Nephron progenitor cell (in vitro differentiated cells): ENCODE data around the gene GPR52.

ENCODE experiments used
- DNase-seq: peaks from one replicate; pipeline ENCODE4 v3.0.0; 2021
- H3K27ac Mint-ChIP-seq: 2 replicates; pipeline ENCODE4 v1.8.0; 2021; ENCODE audit warnings: mild to moderate bottlenecking, moderate library complexity, mixed read lengths
- H3K27me3 Mint-ChIP-seq: 2 replicates; pipeline ENCODE4 v1.8.0; 2021; ENCODE audit warnings: mild to moderate bottlenecking, low read depth, mixed read lengths; ENCODE audit not compliant: poor library complexity
- H3K36me3 Mint-ChIP-seq: 2 replicates; pipeline ENCODE4 v1.8.0; 2021; ENCODE audit warnings: low read depth, mixed read lengths
- H3K4me1 Mint-ChIP-seq: 2 replicates; pipeline ENCODE4 v1.8.0; 2021; ENCODE audit warnings: mixed read lengths
- H3K4me3 Mint-ChIP-seq: 2 replicates; pipeline ENCODE4 v1.8.0; 2021; ENCODE audit warnings: mild to moderate bottlenecking, moderate library complexity, mixed read lengths
- H3K9me3 Mint-ChIP-seq: 2 replicates; pipeline ENCODE4 v1.8.0; 2021; ENCODE audit warnings: mild to moderate bottlenecking, moderate library complexity, mixed read lengths
- CTCF ChIP-seq: fragments of 200-600 bp; sonication (generic); IDR thresholded peaks from 2 replicates; pipeline ENCODE4 v1.5.0; 2021; ENCODE audit warnings: antibody characterized with exemption

GPR52 gene

DNA sequence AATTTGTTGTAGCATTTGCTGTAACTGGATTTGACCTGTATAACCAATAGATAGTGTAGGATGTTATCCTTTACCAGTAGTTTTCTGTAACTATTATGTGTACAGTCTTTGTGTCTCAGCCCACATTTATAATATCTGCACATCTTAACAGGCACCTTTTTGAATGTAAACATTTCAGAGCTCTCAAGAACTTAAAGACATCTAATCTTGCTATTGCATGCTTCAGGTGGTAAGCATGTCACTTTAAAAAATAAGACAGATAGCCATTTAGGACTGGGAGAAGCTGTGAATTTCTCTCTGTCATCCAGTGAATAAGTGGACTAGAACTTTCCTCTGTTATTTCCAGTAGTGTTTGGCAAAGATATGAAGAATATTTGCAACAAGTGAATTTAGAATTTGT is 22.6 kb upstream of the GPR52 start:
- Mint-ChIP-seq H3K27me3 (no peaks in the 10 kb centered on the region), H3K36me3 (no peaks in the 10 kb centered on the region), H3K9me3 (no peaks in the 10 kb centered on the region), H3K4me1 (no peaks in the 10 kb centered on the region), H3K4me3 (no peak overlapping the region), H3K27ac (no peak overlapping the region)
- DNase-seq = no peak
- TF ChIP-seq CTCF = no peak

DNA sequence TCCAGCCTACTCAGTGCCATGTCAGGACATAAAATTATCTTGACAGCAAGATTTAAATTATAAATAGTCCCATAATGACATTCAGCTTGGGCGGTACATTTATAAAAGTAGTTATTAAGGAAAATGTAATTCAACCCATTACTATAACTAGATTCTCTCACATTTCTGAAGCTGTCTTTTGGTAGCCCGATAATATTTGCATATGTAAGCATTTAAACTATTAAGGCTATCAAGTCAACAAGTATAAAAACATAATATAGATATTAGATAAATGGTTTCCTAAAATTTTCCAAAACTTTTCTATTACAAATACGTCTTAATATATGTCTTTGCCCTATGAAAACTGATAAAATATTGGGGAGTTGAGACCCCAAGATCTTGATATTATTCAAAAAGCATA is 21.6 kb upstream of the GPR52 start:
- H3K27me3 Mint-ChIP-seq = no peaks in the 10 kb centered on the region
- DNase-seq = no peak
- H3K36me3 Mint-ChIP-seq = no peaks in the 10 kb centered on the region
- no peak overlapping the region for H3K4me3 Mint-ChIP-seq
- H3K4me1 Mint-ChIP-seq = no peaks in the 10 kb centered on the region
- H3K9me3 Mint-ChIP-seq = no peaks in the 10 kb centered on the region
- no peak overlapping the region for H3K27ac Mint-ChIP-seq
- no peak for TF ChIP-seq CTCF

DNA sequence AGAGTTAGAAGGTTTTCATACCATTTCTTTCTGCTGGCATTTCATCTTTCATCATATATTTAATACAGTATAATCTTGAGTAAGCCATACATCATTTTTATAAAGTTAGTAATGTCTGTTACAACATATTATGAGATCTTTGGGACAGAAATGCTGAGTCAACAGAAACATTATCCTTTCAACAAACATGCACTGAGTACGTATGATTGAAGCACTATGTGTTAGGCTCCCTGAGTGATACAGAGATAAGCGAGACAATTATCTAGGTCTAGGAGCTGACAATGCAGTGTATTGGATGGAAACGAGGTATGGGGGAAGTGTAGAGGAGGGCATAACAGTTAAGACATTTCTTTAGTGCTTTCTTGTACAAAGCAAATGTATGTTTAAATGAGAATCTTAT is 19.7 kb upstream of the GPR52 start:
- Mint-ChIP-seq H3K9me3 (no peaks in the 10 kb centered on the region), H3K4me1 (no peaks in the 10 kb centered on the region), H3K36me3 (no peaks in the 10 kb centered on the region), H3K27me3 (no peaks in the 10 kb centered on the region), H3K4me3 (no peak overlapping the region), H3K27ac (no peak overlapping the region)
- DNase-seq = no peak
- TF ChIP-seq CTCF = no peak

DNA sequence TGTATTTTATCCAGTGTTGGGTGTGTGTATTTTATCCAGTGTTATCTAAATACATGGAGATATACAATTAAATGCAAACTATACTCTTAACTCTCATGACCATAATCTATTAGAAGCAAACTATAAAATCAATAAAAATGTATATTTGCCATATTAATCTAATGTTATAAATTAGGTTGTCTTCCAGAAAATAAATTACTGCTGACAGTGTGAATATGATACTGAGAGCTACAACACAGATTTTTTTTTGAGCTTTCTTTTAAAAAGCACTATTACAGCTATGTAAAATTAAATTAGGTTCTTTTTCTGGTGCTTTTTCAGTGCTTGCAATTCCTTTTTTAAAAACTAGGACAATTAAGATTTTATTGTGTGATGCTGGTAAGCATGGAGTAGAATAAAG is 19.0 kb upstream of the GPR52 start:
- H3K4me1 Mint-ChIP-seq = no peaks in the 10 kb centered on the region
- no peak for DNase-seq
- H3K4me3 Mint-ChIP-seq = no peak overlapping the region
- H3K27ac Mint-ChIP-seq = no peak overlapping the region
- H3K9me3 Mint-ChIP-seq = no peaks in the 10 kb centered on the region
- no peak for TF ChIP-seq CTCF
- no peaks in the 10 kb centered on the region for H3K27me3 Mint-ChIP-seq
- no peaks in the 10 kb centered on the region for H3K36me3 Mint-ChIP-seq

DNA sequence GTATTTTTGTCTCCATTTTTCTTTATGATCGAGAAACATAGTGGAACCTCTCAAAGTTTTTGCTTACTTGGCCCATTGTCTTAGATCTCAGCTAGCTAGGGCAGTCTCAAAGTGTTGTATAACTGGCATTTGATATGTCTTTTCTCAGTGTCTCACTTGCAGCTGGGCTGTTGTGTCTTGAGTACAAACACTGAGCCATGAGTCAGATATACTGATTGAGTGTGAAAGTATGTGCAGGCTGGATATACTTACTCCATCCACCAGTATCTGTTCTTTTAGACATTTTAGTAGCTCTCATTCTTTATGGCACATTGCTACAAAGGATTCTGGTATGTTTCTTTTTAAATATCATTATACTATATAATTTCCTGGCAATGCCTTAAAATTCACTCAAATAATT is 14.3 kb upstream of the GPR52 start:
- Mint-ChIP-seq H3K4me3 (no peak overlapping the region), H3K9me3 (peaks cover 20% of the 10 kb centered on the region), H3K36me3 (no peaks in the 10 kb centered on the region), H3K4me1 (no peaks in the 10 kb centered on the region), H3K27me3 (no peaks in the 10 kb centered on the region), H3K27ac (no peak overlapping the region)
- TF ChIP-seq CTCF = no peak
- no peak for DNase-seq

- Mint-ChIP-seq H3K9me3 (no peaks in the 10 kb centered on the region), H3K4me1 (no peaks in the 10 kb centered on the region), H3K27me3 (no peaks in the 10 kb centered on the region), H3K36me3 (no peaks in the 10 kb centered on the region), H3K4me3 (no peak overlapping the region), H3K27ac (no peak overlapping the region)
- TF ChIP-seq CTCF = no peak
- no peak for DNase-seq
Measured at GRCh38 chr1:174445351-174445750, 2.4 kb upstream of the GPR52 start.
